ENCODE measurements around the gene TMEFF2. TPM values are rescaled to one million over a fixed set of nuclear protein-coding genes. Genes with fewer than 3 reads are reported as not detected.
"Not testable (repeated sequence)": the region's sequence is repeated elsewhere in the genome, so short reads cannot be mapped to it uniquely, and the experiment has no call there.

The TMEFF2 gene
- total RNA-seq, 1 donor from 2014 or later: not detected

GRCh38 chr2:192128655-192129054, 66.1 kb downstream of the TMEFF2 start:
- DNase-seq (ENCODE audit: low read depth in 2 of 2): no peak

DNA sequence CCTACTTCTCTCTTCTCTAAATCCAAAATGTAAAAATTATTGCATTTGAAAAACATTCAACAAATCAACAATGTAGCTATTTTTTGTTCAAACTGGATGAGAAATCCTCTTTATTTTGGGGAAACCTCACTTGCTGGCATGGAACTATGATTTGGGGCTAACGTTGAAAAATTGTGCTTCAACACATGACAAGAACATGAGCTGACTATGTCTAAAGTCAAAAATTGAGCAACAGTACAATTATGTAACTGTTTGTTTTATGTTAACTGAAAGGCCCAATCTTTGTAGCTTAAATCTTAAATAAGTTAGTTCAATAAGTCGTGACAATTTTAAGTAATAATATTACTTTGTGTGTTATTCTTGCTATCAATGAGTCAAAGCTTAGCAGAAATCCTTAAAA, 67.3 kb downstream of the TMEFF2 start:
- DNase-seq (ENCODE audit: low read depth in 2 of 2): no peak

DNA sequence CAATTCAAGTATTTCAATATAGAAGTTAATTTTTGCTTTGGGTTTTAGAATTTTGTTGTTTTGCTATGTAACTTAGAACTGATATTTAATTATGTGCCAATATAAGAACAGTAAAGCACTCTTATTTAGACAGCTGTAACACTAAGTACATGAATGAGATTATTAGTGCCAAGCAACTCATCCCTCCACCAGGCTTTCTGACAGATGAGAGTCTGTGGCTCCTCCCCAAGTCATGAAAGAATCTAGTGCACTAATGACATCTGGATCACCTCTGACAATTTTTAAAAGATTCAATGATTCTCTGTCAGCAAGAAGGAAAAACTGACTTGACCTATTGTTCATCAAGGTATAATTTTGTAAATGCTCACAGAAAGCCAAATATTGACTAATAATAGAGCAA, 67.8 kb downstream of the TMEFF2 start:
- DNase-seq (ENCODE audit: low read depth in 2 of 2): no peak

DNA sequence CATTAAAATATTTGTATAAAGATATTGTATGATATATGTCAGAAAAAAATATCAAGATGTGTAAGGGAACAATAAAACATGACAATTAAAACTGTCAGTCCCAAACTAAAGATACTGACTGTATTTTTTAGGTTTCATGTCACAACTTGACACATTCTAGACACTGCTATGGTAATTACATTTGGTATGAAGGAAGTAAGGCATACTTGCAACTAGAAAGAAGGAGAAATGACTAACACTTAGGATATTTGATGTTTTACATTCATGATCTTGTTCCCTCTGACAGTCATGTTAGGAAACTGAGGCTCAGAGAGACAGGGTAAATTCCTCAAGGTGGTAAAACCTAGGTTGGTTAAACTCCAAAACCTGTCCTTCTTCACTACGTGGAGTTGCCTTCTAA, 68.3 kb downstream of the TMEFF2 start:
- DNase-seq (ENCODE audit: low read depth in 2 of 2): no peak

DNA sequence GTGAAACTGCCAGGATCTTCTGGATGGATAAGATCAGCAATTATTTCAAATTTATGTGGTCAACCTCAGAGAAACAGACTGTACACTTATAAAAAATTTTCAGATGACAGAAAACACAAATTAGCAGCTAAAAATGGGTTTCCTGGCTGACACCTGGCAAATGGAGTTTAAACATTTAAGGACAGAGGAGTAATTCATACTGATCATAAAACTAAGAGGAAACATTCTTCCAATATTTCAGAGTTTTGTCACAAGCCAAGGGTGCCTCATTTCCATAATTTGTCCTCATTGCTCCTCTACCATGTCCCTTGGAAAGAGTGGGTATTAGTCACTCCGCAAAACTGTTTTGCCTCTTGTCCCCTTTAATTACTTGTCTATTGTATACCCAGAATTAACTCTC, 70.2 kb downstream of the TMEFF2 start:
- DNase-seq (ENCODE audit: low read depth in 2 of 2): no peak

GRCh38 chr2:192123847-192124246, 70.9 kb downstream of the TMEFF2 start:
- DNase-seq (ENCODE audit: low read depth in 2 of 2): no peak

DNA sequence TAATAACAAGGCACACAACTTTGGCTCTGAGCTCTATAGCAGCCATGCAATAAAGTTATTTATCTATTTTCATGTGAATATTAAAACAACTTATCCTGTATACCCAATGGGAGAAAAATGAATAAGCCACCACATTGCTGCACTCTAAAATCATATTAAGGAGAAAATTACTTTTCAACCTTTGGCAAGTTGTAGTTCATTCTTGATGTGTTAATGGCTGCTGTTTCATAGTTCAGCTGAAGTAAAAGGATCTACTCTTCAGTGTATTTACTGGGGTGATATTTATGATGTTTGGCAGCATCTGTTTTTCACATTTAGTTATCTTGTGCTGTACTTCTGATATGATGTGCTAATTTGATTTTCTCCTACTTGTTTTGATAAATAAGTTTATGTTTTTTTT, 71.8 kb downstream of the TMEFF2 start:
- no peak for DNase-seq (ENCODE audit: low read depth in 2 of 2)

DNA sequence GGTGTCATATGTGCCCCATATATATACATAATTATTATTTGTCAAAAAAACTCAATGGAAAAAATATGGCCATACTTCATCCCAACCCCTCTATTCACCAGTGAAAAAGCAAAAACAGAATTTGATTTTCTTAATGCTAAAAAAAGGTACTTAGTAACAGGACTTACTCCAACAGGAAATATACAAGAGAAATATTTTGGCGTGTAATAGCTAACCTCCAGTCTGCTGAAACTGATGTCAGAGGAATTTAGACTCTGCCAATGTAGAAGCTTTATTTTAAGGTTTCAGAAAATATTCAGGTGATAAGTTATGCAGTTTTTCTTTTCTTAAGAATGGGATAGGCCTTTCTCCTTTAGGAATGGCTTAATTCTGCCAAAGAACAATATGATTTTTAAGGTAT, 72.6 kb downstream of the TMEFF2 start:
- DNase-seq (ENCODE audit: low read depth in 2 of 2): no peak

DNA sequence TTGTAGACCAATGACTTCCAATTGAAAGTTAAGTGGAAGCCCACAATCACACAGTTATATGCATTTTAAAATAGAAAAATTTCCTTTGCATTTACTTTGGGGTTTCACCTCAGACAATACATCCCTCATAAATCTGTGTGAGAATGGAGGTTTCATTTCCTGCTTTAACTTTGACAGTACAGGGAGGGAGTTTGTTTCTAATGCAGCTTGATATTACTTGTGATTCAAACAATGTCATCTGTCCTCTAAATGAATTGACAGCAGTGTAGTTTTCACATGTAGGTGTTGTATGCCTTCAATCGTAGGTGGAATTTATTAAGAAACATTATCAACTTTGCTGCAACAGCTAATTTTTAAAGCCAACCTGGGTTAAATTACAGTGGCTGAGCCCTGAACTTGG, 75.2 kb downstream of the TMEFF2 start:
- DNase-seq (ENCODE audit: low read depth in 2 of 2): peak in 1 of 2 donors; percentile 1

- no peak for DNase-seq (ENCODE audit: low read depth in 2 of 2)
These were observed 77.0 kb downstream of the TMEFF2 start for GRCh38 chr2:192117705-192118104.

GRCh38 chr2:192111536-192111935, 83.2 kb downstream of the TMEFF2 start:
- not testable (repeated sequence) for DNase-seq (ENCODE audit: low read depth in 2 of 2)

DNA sequence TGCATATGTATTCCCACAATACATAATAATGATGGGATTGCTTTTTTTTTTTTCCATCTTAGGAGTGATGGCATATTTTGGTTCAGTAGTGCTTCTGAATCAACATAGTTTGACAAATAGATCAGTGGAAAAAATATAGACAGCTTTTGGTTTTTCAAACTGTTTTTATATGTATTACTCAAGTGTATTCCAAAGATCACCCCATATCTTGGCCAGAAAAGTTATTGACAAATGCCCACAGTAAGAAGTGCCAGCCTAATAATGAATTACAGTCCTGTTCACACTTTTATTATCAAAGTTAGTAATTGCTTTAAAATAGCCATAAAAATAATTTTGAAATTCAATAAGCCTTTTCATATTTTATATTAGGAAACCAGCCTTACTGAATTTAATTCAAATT, 95.0 kb downstream of the TMEFF2 start:
- no peak for DNase-seq (ENCODE audit: low read depth in 2 of 2)

GRCh38 chr2:192098814-192099491, 95.8 kb downstream of the TMEFF2 start:
- no peak for DNase-seq (ENCODE audit: low read depth in 2 of 2)

DNA sequence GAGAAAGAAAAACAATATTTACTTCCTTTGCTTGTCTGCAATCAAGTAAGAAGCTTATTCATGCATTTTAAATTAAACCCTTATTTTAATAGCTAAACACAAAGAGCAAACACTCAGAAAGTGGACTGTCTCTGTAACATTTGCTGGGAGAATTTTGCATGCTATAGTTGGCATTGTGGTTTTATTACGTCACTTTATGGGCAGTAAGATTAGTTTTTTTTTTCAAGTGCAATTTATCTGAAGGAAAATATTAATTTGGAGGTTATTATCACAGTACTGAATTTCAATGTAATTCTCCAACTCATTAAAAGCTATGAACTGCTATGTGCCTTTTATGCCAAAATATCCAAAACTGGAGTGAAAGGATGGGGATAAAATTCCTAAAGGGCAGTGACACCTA, 103.3 kb downstream of the TMEFF2 start:
- no peak for DNase-seq (ENCODE audit: low read depth in 2 of 2)

- no peak for DNase-seq (ENCODE audit: low read depth in 2 of 2)
These were observed 103.8 kb downstream of the TMEFF2 start for GRCh38 chr2:192090911-192091310.

DNA sequence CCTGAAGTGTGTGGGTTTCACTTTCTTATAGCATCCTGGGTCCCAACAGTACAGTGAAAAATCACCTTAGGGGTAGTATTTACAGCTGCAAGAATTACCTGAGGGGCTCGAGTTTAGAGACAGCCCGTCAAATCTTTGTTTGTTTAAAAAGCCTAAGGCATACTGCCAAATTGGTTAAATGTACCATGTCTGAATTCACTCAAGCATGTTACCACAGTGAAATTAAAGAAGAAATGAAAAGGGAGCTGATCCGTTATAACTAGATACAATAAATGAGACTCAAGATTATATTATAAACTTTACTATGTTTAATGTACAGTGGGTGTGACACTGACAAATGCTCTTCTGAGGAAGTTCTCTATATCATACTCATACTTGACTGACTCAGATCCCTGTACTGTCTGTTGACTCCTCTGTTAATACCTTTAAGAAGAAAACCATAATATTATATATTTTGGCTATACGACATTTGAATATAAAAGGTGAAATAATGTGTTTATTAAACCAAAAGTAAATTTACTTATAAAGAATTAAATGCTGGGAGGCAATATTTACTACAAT, 107.3 kb downstream of the TMEFF2 start:
- DNase-seq (ENCODE audit: low read depth in 2 of 2): no peak

- no peak for DNase-seq (ENCODE audit: low read depth in 2 of 2)
These were observed 112.6 kb downstream of the TMEFF2 start for GRCh38 chr2:192082121-192082520.

- not testable (repeated sequence) for DNase-seq (ENCODE audit: low read depth in 2 of 2)
These were observed 114.6 kb downstream of the TMEFF2 start for GRCh38 chr2:192080096-192080495.

GRCh38 chr2:192073878-192074277, 120.9 kb downstream of the TMEFF2 start:
- DNase-seq (ENCODE audit: low read depth in 2 of 2): no peak

- DNase-seq (ENCODE audit: low read depth in 2 of 2): no peak
These were observed 122.0 kb downstream of the TMEFF2 start for GRCh38 chr2:192072778-192073177.

DNA sequence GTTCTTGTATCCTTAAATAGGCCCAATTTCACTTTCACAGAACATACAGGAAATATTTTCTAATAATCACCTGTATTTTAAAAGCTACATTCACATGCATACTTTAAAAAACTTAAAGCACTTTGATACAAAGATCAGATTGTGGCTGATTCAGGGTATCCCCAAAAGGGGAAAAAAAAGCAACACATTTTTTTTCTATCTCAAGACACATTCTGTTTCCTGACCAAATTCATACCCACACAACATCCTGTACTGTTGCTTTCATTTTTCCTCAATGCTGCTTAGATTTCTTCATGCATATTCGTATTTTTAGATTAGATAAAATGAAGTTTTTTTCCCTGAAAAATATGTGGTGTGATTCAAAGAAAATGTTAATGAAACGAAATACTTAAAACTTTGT, 122.5 kb downstream of the TMEFF2 start:
- peak in 1 of 2 donors; percentile 3 for DNase-seq (ENCODE audit: low read depth in 2 of 2)

DNA sequence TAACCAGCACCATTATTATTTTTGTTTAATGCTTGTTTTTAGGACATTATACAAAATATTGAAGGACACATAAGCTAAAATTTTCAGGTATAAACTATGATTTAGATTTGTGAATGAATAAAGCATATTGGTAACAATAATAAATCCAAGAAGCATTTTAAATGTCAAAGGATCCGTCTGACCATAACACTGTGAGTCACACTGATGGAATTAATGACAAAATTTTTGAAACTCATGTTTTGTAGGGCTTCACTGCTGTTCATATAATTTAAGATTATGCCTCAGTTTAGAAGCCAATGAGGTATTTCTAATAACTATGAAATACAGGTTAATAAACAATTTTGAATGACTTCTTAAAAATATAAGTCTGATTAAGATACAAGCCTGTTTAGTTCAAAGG, 124.6 kb downstream of the TMEFF2 start:
- DNase-seq (ENCODE audit: low read depth in 2 of 2): no peak

GRCh38 chr2:192069417-192069816, 125.3 kb downstream of the TMEFF2 start:
- no peak for DNase-seq (ENCODE audit: low read depth in 2 of 2)

- DNase-seq (ENCODE audit: low read depth in 2 of 2): no peak
These were observed 125.8 kb downstream of the TMEFF2 start for GRCh38 chr2:192068966-192069365.
